HEK293T (cell line): ENCODE results near the gene ABO.

Experiments
- BHLHE40 ChIP-seq: fragments of 450-650 bp; IDR thresholded peaks from 2 replicates; pipeline ENCODE4 v1.6.1; 2016; ENCODE audit warnings: mild to moderate bottlenecking, moderate library complexity, borderline replicate concordance
- CTBP1 ChIP-seq: fragments of 450-650 bp; IDR thresholded peaks from 2 replicates; pipeline ENCODE4 v1.6.1; 2016; ENCODE audit warnings: borderline replicate concordance
- ELF4 ChIP-seq: fragments of 450-650 bp; IDR thresholded peaks from 2 replicates; pipeline ENCODE4 v1.6.1; 2017; ENCODE audit warnings: antibody characterized with exemption
- FOXA1 ChIP-seq: fragments of 450-650 bp; IDR thresholded peaks from 2 replicates; pipeline ENCODE4 v1.6.1; 2016; ENCODE audit warnings: mild to moderate bottlenecking
- FOXK2 ChIP-seq: fragments of 450-650 bp; IDR thresholded peaks from 2 replicates; pipeline ENCODE4 v1.6.1; 2016; ENCODE audit warnings: mild to moderate bottlenecking
- FOXM1 ChIP-seq: fragments of 450-650 bp; IDR thresholded peaks from 2 replicates; pipeline ENCODE4 v1.6.1; 2017; ENCODE audit warnings: mild to moderate bottlenecking, borderline replicate concordance
- HDGF ChIP-seq: fragments of 450-650 bp; IDR thresholded peaks from 2 replicates; pipeline ENCODE4 v1.6.1; 2017; ENCODE audit warnings: antibody characterized with exemption, borderline replicate concordance
- LEF1 ChIP-seq: fragments of 450-650 bp; IDR thresholded peaks from 2 replicates; pipeline ENCODE4 v1.6.1; 2017; ENCODE audit warnings: mild to moderate bottlenecking, borderline replicate concordance
- NFRKB ChIP-seq: fragments of 450-650 bp; IDR thresholded peaks from 2 replicates; pipeline ENCODE4 v1.6.1; 2016; ENCODE audit warnings: mild to moderate bottlenecking, moderate library complexity
- PKNOX1 ChIP-seq: fragments of 450-650 bp; IDR thresholded peaks from 2 replicates; pipeline ENCODE4 v1.6.1; 2016
- SP1 ChIP-seq: fragments of 450-650 bp; IDR thresholded peaks from 2 replicates; pipeline ENCODE4 v1.6.1; 2017
- SUZ12 ChIP-seq: fragments of 450-650 bp; IDR thresholded peaks from 2 replicates; pipeline ENCODE4 v1.6.1; 2016; ENCODE audit warnings: mild to moderate bottlenecking
- TARDBP ChIP-seq: fragments of 450-650 bp; IDR thresholded peaks from 2 replicates; pipeline ENCODE4 v1.6.1; 2016
- ZNF384 ChIP-seq: fragments of 450-650 bp; IDR thresholded peaks from 2 replicates; pipeline ENCODE4 v1.6.1; 2016

- TF ChIP-seq PKNOX1 (no peak), ZNF384 (no peak), CTBP1 (no peak), LEF1 (no peak), FOXA1 (no peak), NFRKB (no peak), SP1 (no peak), FOXK2 (no peak), BHLHE40 (no peak), FOXM1 (no peak), SUZ12 (no peak), ELF4 (no peak), HDGF (no peak), TARDBP (no peak)
Measured at GRCh38 chr9:133286523-133286922, 11.5 kb upstream of the ABO start.
